Astrocyte of the cerebellum (primary cell): ENCODE data around the gene CSGALNACT2.

ENCODE experiments used
- DNase-seq: peaks from one replicate; pipeline ENCODE4 v3.0.0-alpha.2; 2011; ENCODE audit warnings: low read depth
- H3K4me3 ChIP-seq: 2 replicates; pipeline ENCODE4 v1.5.1; 2011; ENCODE audit warnings: mild to moderate bottlenecking, low read depth, low read length, moderate library complexity
- CTCF ChIP-seq: IDR thresholded peaks from 2 replicates; pipeline ENCODE4 v1.5.1; 2012; ENCODE audit warnings: low read length, low read depth, moderate library complexity, mild to moderate bottlenecking; ENCODE audit errors: missing control alignments
- in situ Hi-C: cut with HindIII; loops from 2 replicates; pipeline ENCODE4 v1.10.0; 2017; ENCODE audit warnings: low sequenced_read_pairs

The CSGALNACT2 gene

DNA sequence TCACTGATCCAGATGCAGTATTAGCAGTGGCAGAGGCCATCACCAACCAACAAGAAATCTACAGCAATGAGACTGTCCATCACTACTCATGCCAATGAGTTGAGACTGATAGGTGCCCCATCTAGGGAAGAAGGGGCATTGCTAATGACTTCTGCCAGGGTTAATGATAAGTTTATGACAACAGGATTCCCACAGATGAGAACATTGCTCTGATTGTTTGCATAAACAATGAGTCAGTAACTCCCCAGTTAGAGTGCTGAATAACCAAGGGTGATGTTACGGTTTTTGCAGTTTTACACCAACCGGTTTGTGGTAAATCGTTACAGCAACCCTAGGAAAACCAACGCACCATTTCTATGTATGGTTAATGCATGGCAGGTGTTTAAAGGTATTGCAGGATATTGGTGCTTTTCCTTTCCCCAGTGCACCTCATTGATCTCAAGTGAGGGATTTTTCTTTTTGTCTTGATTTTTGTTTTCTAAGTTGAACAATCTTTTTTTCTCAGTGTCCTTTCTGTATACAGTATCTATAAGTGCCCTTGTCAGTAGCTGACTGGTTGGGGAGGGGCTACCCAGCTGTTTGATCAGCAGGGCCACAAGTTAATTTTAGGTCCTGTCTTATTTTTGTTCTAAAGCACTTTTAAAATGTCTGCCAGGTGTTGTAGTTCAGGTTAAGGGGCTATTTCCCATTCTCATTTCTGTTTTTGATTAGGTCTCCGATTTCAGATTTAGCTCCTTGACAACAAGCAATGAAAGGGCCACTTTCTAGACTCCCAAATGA lies 3.9 kb upstream of the CSGALNACT2 start:
- DNase-seq = no peak
- TF ChIP-seq CTCF = no peak
- in situ Hi-C loops = no loop called here
- no peak overlapping the region for H3K4me3 ChIP-seq

- in situ Hi-C loops = no loop called here
- no peak for DNase-seq
- TF ChIP-seq CTCF = no peak
- no peak overlapping the region for H3K4me3 ChIP-seq
Observed at GRCh38 chr10:43135064-43135463, 3.2 kb upstream of the CSGALNACT2 start.

GRCh38 chr10:43135656-43136055 lies 2.6 kb upstream of the CSGALNACT2 start:
- TF ChIP-seq CTCF = no peak
- in situ Hi-C loops = no loop called here
- no peak overlapping the region for H3K4me3 ChIP-seq
- DNase-seq = no peak

DNA sequence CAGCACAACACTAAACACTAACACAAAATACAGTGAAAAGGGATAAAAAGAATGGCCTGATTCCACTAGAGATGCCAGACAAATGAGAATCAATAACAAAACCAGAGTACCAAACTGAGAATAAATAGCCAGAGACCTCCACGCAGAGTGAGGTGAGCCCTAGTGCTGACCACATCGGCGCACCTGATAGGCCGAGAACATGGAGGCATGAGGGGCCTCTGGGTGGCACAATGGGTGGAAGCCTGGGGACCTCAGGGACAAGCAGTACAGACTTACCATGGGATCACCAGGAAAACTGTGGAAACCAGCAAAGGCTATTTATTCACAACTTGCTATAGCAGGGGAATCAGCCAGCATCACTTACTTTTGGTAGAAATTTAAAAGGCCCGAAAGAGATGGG lies 1.8 kb upstream of the CSGALNACT2 start:
- TF ChIP-seq CTCF = no peak
- in situ Hi-C loops = no loop called here
- no peak for DNase-seq
- no peak overlapping the region for H3K4me3 ChIP-seq

DNA sequence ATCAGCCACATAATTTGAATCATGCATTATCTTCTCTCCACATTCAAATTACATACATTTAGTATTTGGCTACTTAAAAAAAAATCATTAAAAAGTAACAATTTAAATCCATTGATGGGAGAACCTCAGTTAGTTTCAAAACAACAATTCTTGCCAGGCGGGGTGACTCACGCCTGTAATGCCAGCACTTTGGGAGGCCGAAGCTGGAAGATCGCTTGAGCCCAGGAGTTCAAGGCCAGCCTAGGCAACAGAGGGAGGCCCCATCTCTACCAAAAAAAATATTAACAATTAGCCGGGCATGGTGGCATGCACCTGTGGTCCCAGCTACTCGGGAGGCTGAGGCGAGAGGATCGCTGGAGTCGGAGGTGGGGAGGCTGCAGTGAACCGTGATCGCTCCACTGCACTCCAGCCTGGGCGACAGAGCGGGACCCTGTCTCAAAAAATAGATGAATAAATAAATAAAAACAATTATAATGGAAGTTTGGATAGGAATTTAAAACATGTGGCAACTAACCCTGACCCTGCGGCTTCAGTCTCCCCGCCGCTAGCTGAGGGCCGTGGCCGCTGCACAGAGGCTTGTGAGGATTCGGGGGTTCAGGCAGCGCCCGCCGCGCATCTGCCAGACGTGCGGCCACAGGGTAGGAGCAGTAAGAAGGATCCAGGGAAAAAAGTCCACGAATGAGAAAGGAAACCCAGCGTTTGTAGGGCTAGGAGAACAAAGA lies 1.1 kb upstream of the CSGALNACT2 start:
- in situ Hi-C loops = no loop called here
- TF ChIP-seq CTCF = no peak
- H3K4me3 ChIP-seq = peak overlapping the region; percentile 87
- DNase-seq = no peak

DNA sequence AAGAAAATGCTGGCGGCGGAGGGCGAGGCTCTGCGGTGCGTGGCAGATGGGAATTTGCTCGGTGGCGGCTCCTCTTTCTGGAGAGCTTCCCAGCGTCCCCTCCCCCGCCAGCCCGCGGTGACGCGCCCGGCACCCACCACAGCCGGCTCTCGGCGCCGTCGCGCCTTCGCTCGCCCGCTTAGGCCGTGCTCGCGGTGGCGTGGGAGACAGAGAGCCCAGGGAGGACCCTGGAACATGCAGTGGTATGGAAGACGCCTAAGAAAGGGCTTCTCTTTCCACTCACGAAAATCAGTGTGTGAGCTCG lies 576 bp upstream of the CSGALNACT2 start:
- in situ Hi-C loops = no loop called here
- TF ChIP-seq CTCF = no peak
- DNase-seq = no peak
- peak overlapping the region; percentile 87 for H3K4me3 ChIP-seq
